Endodermal cell (in vitro differentiated cells): ENCODE results near the gene PIGB. TPM values are rescaled to one million over a fixed set of nuclear protein-coding genes. Genes with fewer than 3 reads are reported as not detected.
"Not testable (repeated sequence)": the region's sequence is repeated elsewhere in the genome, so short reads cannot be mapped to it uniquely, and the experiment has no call there.

Experiments used
- DNase-seq: peaks from one replicate; pipeline ENCODE4 v3.0.0-alpha.2; 2017
- H3K27ac ChIP-seq: 2 replicates; pipeline ENCODE4 v1.5.1; 2013; ENCODE audit warnings: mild to moderate bottlenecking, low read depth, low read length, moderate library complexity
- H3K27me3 ChIP-seq: 2 replicates; pipeline ENCODE4 v1.6.1; 2013; ENCODE audit warnings: mild to moderate bottlenecking, low read length, moderate library complexity; ENCODE audit not compliant: insufficient read depth, control insufficient read depth, poor library complexity, severe bottlenecking
- H3K36me3 ChIP-seq: 2 replicates; pipeline ENCODE4 v1.7.0; 2013; ENCODE audit warnings: mild to moderate bottlenecking, low read length, moderate library complexity; ENCODE audit not compliant: control insufficient read depth, insufficient read depth
- H3K4me1 ChIP-seq: one replicate; pipeline ENCODE4 v1.7.0; 2013; ENCODE audit warnings: low read length; ENCODE audit not compliant: control insufficient read depth, insufficient read depth
- H3K4me3 ChIP-seq: 2 replicates; pipeline ENCODE4 v1.5.1; 2013; ENCODE audit warnings: mild to moderate bottlenecking, low read length, moderate library complexity
- H3K9ac ChIP-seq: 2 replicates; pipeline ENCODE4 v1.6.1; 2013; ENCODE audit warnings: mild to moderate bottlenecking, low read length, moderate library complexity; ENCODE audit not compliant: poor library complexity, severe bottlenecking; ENCODE audit errors: extremely low read depth
- H3K9me3 ChIP-seq: 2 replicates; pipeline ENCODE4 v1.6.1; 2013; ENCODE audit warnings: mild to moderate bottlenecking, low read length, moderate library complexity; ENCODE audit not compliant: control insufficient read depth
- H3K27ac Mint-ChIP-seq: 2 replicates; pipeline ENCODE4 v1.8.0; 2020; ENCODE audit warnings: mixed read lengths
- H3K27me3 Mint-ChIP-seq: 2 replicates; pipeline ENCODE4 v1.8.0; 2021; ENCODE audit warnings: mild to moderate bottlenecking, mixed read lengths; ENCODE audit not compliant: insufficient read depth
- H3K36me3 Mint-ChIP-seq: 2 replicates; pipeline ENCODE4 v1.8.0; 2020; ENCODE audit warnings: low read depth, mixed read lengths
- H3K4me1 Mint-ChIP-seq: 2 replicates; pipeline ENCODE4 v1.8.0; 2020; ENCODE audit warnings: mixed read lengths
- H3K4me3 Mint-ChIP-seq: 2 replicates; pipeline ENCODE4 v1.8.0; 2020; ENCODE audit warnings: mild to moderate bottlenecking, moderate library complexity, mixed read lengths
- H3K9me3 Mint-ChIP-seq: 2 replicates; pipeline ENCODE4 v1.8.0; 2020; ENCODE audit warnings: mild to moderate bottlenecking, mixed read lengths
- CTCF ChIP-seq: fragments of 200-600 bp; sonication (generic); conservative IDR thresholded peaks from 2 replicates; pipeline ENCODE4 v1.5.0; 2021; ENCODE audit warnings: antibody characterized with exemption, mild to moderate bottlenecking
- WGBS, 2 experiments: methylation state at CpG; one replicate each; pipeline versions ENCODE4 v1.1.5 to v1.1.7; 2013; ENCODE audit warnings: missing lambda C conversion rate in 2 of 2, mixed read lengths in 1 of 2; ENCODE audit not compliant: insufficient coverage in 1 of 2, insufficient read length in 1 of 2; 5-methylcytosine and 5-hydroxymethylcytosine counted together
- total RNA-seq, 2 donors: library from RNA; stranded (reverse); fragmentation: NEBNext Ultra II Directional in 1 of 2; extraction: Animal tissue kit (Norgen Biotek cat#: 25700) in 1 of 2; gene quantifications; 2 replicates in 1 of 2; 3 replicates in 1 of 2; pipeline ENCODE4 v1.2.1, GENCODE V29; 2021

The PIGB gene
- total RNA-seq, 2 donors from 2014 or later, result 9.3 to 9.4 TPM

GRCh38 chr15:55290528-55291057, 28.4 kb upstream of the PIGB start:
- H3K27ac Mint-ChIP-seq, result peak overlapping the region; percentile 78
- Histone ChIP-seq H3K9me3 (no peaks in the 10 kb centered on the region), H3K36me3 (no peaks in the 10 kb centered on the region), H3K9ac (peak overlapping the region; percentile 68), H3K27me3 (no peaks in the 10 kb centered on the region), H3K4me3 (peak overlapping the region; percentile 91), H3K27ac (no peak overlapping the region), H3K4me1 (no peaks in the 10 kb centered on the region)
- peaks cover 6% of the 10 kb centered on the region for H3K4me1 Mint-ChIP-seq
- peak; percentile 96 for DNase-seq
- peak; percentile 93 for TF ChIP-seq CTCF
- H3K27me3 Mint-ChIP-seq, result no peaks in the 10 kb centered on the region
- H3K9me3 Mint-ChIP-seq, result no peaks in the 10 kb centered on the region
- WGBS, 2 experiments, result 30 to 38% methylated on average over 10 to 17 of the region's 17 CpGs
- H3K36me3 Mint-ChIP-seq, result no peaks in the 10 kb centered on the region
- H3K4me3 Mint-ChIP-seq, result peak overlapping the region; percentile 69

GRCh38 chr15:55297315-55297714, 21.7 kb upstream of the PIGB start:
- no peak overlapping the region for H3K4me3 Mint-ChIP-seq

GRCh38 chr15:55302801-55303200, 16.2 kb upstream of the PIGB start:
- H3K27me3 Mint-ChIP-seq, H3K27ac Mint-ChIP-seq, H3K4me1 ChIP-seq, H3K27me3 ChIP-seq, DNase-seq, H3K27ac ChIP-seq, H3K36me3 ChIP-seq, H3K4me3 ChIP-seq, H3K4me3 Mint-ChIP-seq, H3K4me1 Mint-ChIP-seq, H3K9ac ChIP-seq: not testable (repeated sequence)
- peaks cover 19% of the 10 kb centered on the region for H3K9me3 ChIP-seq
- no CpG with 5 or more reads among the region's 32 CpGs for WGBS, 2 experiments
- peaks cover 58% of the 10 kb centered on the region for H3K9me3 Mint-ChIP-seq
- H3K36me3 Mint-ChIP-seq, result peaks cover 35% of the 10 kb centered on the region

More at GRCh38 chr15:55297315-55297714, 21.7 kb upstream of the PIGB start:
- Histone ChIP-seq H3K27ac (no peak overlapping the region), H3K27me3 (no peaks in the 10 kb centered on the region), H3K9ac (no peak overlapping the region), H3K9me3 (peaks cover 14% of the 10 kb centered on the region), H3K36me3 (no peaks in the 10 kb centered on the region), H3K4me1 (no peaks in the 10 kb centered on the region), H3K4me3 (no peak overlapping the region)
- no peak for DNase-seq
- Mint-ChIP-seq H3K4me1 (no peaks in the 10 kb centered on the region), H3K27ac (no peak overlapping the region), H3K36me3 (peaks cover 10% of the 10 kb centered on the region), H3K9me3 (peaks cover 51% of the 10 kb centered on the region), H3K27me3 (no peaks in the 10 kb centered on the region)
- no peak for TF ChIP-seq CTCF
